Endothelial cell of umbilical vein (primary cell): ENCODE results near the gene RTN4RL1. TPM values are rescaled to one million over a fixed set of nuclear protein-coding genes. Genes with fewer than 3 reads are reported as not detected.

Source experiments
- BruUV-seq: library from RNA; stranded (reverse); fragments of 400-500 nt; replicated peaks from 2 replicates; lab custom pipeline; 2021; lab: Mats Ljungman, UMichigan
- CTCF ChIA-PET: fragments of 300-600, 350-600 bp; sonication (Branson Sonifier 250); formaldehyde crosslinking; loops from one replicate; lab custom pipeline; 2021; ENCODE audit warnings: antibody characterized with exemption, inconsistent platforms; lab: Charles Lee
- POLR2A ChIA-PET: fragments of 300-600, 350-600 bp; sonication (Branson Sonifier 250); formaldehyde crosslinking; loops from one replicate; lab custom pipeline; 2021; ENCODE audit warnings: antibody characterized with exemption, inconsistent platforms; lab: Charles Lee
- DNase-seq: peaks from one replicate; pipeline ENCODE4 v3.0.0-alpha.2; 2011; ENCODE audit warnings: low read depth, low spot score
- FAIRE-seq: peaks from 2 replicates; lab custom pipeline; 2011; peaks lifted over from hg19 to GRCh38; lab: Jason Lieb, UNC
- H2AFZ ChIP-seq: 2 replicates; pipeline ENCODE4 v1.6.0; 2012; ENCODE audit warnings: low read depth, low read length, control low read depth, inconsistent platforms
- H3K27ac ChIP-seq: 2 replicates; pipeline ENCODE4 v1.5.1; 2011; ENCODE audit warnings: low read depth, mild to moderate bottlenecking, control low read depth, low read length, moderate library complexity; ENCODE audit not compliant: insufficient read depth
- H3K27me3 ChIP-seq, 2 experiments: 2 replicates each; pipeline versions ENCODE4 v1.6.0 to v1.6.1; 2011; ENCODE audit warnings: low read length in 2 of 2, mixed read lengths in 1 of 2; ENCODE audit not compliant: control insufficient read depth in 2 of 2, insufficient read depth in 2 of 2
- H3K36me3 ChIP-seq, 2 experiments: 2 replicates in 1 of 2; 3 replicates in 1 of 2; pipeline ENCODE4 v1.5.1; 2011; ENCODE audit warnings: low read length in 2 of 2, mild to moderate bottlenecking in 1 of 2, moderate library complexity in 1 of 2; ENCODE audit not compliant: control insufficient read depth in 2 of 2, insufficient read depth in 2 of 2; ENCODE audit errors: extremely low read depth in 1 of 2
- H3K4me1 ChIP-seq: 3 replicates; pipeline ENCODE4 v1.5.1; 2011; ENCODE audit warnings: mild to moderate bottlenecking, low read length; ENCODE audit not compliant: control insufficient read depth, insufficient read depth; ENCODE audit errors: extremely low read depth
- H3K4me2 ChIP-seq: 2 replicates; pipeline ENCODE4 v1.6.1; 2011; ENCODE audit warnings: low read length, control low read depth, mixed read lengths; ENCODE audit not compliant: insufficient read depth
- H3K4me3 ChIP-seq, 3 experiments: fragments of 200-600 bp in 1 of 3; sonication (generic), shearing (Covaris generic) in 1 of 3; replicated peaks in 1 of 3; 2 replicates each; pipeline ENCODE4 v1.5.1; 2011 to 2016; ENCODE audit warnings: control low read depth in 3 of 3, low read length in 3 of 3, mild to moderate bottlenecking in 2 of 3, inconsistent platforms in 1 of 3, low read depth in 1 of 3, moderate library complexity in 1 of 3; ENCODE audit not compliant: insufficient read depth in 1 of 3
- H3K79me2 ChIP-seq: 2 replicates; pipeline ENCODE4 v1.6.0; 2012; ENCODE audit warnings: low read length, inconsistent platforms; ENCODE audit not compliant: control insufficient read depth, insufficient read depth
- H3K9ac ChIP-seq: replicated peaks from 2 replicates; pipeline ENCODE3; 2011; ENCODE audit warnings: low read length, control low read depth; ENCODE audit not compliant: insufficient read depth; ENCODE audit errors: extremely low read depth
- H3K9me1 ChIP-seq: replicated peaks from 3 replicates; pipeline ENCODE4 v1.6.0; 2011; ENCODE audit warnings: mild to moderate bottlenecking, low read length; ENCODE audit not compliant: control insufficient read depth, insufficient read depth; ENCODE audit errors: extremely low read depth
- H3K9me3 ChIP-seq: replicated peaks from 2 replicates; pipeline ENCODE4 v1.5.1; 2012; ENCODE audit warnings: low read length, inconsistent platforms; ENCODE audit not compliant: control insufficient read depth, insufficient read depth
- H4K20me1 ChIP-seq: replicated peaks from 2 replicates; pipeline ENCODE3; 2011; ENCODE audit warnings: mild to moderate bottlenecking, low read length; ENCODE audit not compliant: control insufficient read depth, insufficient read depth; ENCODE audit errors: extremely low read depth
- CTCF ChIP-seq, 2 donors: IDR thresholded peaks; 1 replicate in 1 of 2; 2 replicates in 1 of 2; pipeline ENCODE4 v1.5.1; 2011; ENCODE audit warnings: low read length in 2 of 2, mild to moderate bottlenecking in 2 of 2, moderate library complexity in 2 of 2, control low read depth in 1 of 2, inconsistent platforms in 1 of 2, low read depth in 1 of 2; ENCODE audit not compliant: insufficient read depth in 1 of 2; ENCODE audit errors: extremely low read depth in 1 of 2
- EZH2 ChIP-seq: IDR thresholded peaks from 2 replicates; pipeline ENCODE4 v1.6.1; 2012; ENCODE audit warnings: borderline replicate concordance, low read depth, mild to moderate bottlenecking, moderate library complexity, low read length, inconsistent platforms; ENCODE audit not compliant: severe bottlenecking
- FOS ChIP-seq: IDR thresholded peaks from 2 replicates; pipeline ENCODE4 v1.6.1; 2011; ENCODE audit warnings: mild to moderate bottlenecking, low read length, moderate library complexity, borderline replicate concordance; ENCODE audit not compliant: insufficient read depth
- MAX ChIP-seq: IDR thresholded peaks from 2 replicates; pipeline ENCODE4 v1.6.1; 2011; ENCODE audit not compliant: insufficient read depth, insufficient read length
- dilution Hi-C: fragments of 300-500 bp; cut with MboI; formaldehyde crosslinking; loops from one replicate; pipeline ENCODE4 v1.15.0; 2019; ENCODE audit warnings: low sequenced_read_pairs; ENCODE audit not compliant: extremely low pct_ligation_motif_present
- intact Hi-C: fragments of 100-400 bp; cut with micrococcal nuclease; formaldehyde crosslinking; loops from one replicate; pipeline ENCODE4 v1.10.0; 2022
- polyA plus RNA-seq, 4 experiments: library from polyadenylated mRNA; depleted of rRNA in 3 of 4; stranded (reverse) in 3 of 4; unstranded in 1 of 4; fragments of >200 nt; gene quantifications; 2 replicates each; pipeline versions ENCODE4 v1.2.1 to v1.2.3, GENCODE V29; 2011 to 2012; ENCODE audit warnings: missing spikeins in 1 of 4
- total RNA-seq: library from RNA; stranded (reverse); gene quantifications from 2 replicates; pipeline ENCODE4 v1.2.3, GENCODE V29; 2021

The RTN4RL1 gene
- total and polyA plus RNA-seq, 2 donors (not counting 3 experiments of a cell fraction or from before 2014, with no cell fraction given): 0.04 TPM; not detected in 1

- Histone ChIP-seq H3K4me2 (peak overlapping the region; percentile 8), H3K27me3 (peaks cover 24 to 31% of the 10 kb centered on the region in 2 experiments)
These were observed 4.4 kb downstream of the RTN4RL1 start for GRCh38 chr17:2020721-2021120.

More at GRCh38 chr17:2020721-2021120, 4.4 kb downstream of the RTN4RL1 start:
- no peak overlapping the region for H3K27ac ChIP-seq
- peaks cover 17% of the 10 kb centered on the region for H3K4me1 ChIP-seq
- no peaks in the 10 kb centered on the region for H3K79me2 ChIP-seq
- no peaks in the 10 kb centered on the region for H4K20me1 ChIP-seq
- BruUV-seq: no TSS peak
- DNase-seq (peak; percentile 53), FAIRE-seq (peak; percentile 80)
- H3K9ac ChIP-seq: no peak overlapping the region
- H3K9me1 ChIP-seq: no peaks in the 10 kb centered on the region
- TF ChIP-seq CTCF (IDR thresholded peaks at IDR 0.05; ENCODE audit: extremely low read depth in 1 of 2, insufficient read depth in 1 of 2, low read depth in 1 of 2, low read length in 2 of 2) (no peak), MAX (no peak), FOS (no peak), EZH2 (no peak)
- no peak overlapping the region for H3K4me3 ChIP-seq
- dilution Hi-C loops: no loop called here
- ChIA-PET POLR2A (no interaction called here), CTCF (interaction anchor here (0.9 to 2.8 kb wide), 5 partner anchors 8 to 139 kb away, joined by 3 to 23 read pairs (median 4); no protein-coding TSS in a partner anchor)
- H3K36me3 ChIP-seq: no peaks in the 10 kb centered on the region
- intact Hi-C loops: no loop called here
- H2AFZ ChIP-seq: no peak overlapping the region
- no peaks in the 10 kb centered on the region for H3K9me3 ChIP-seq
